ENCODE measurements around the gene SMARCC1.

DNA sequence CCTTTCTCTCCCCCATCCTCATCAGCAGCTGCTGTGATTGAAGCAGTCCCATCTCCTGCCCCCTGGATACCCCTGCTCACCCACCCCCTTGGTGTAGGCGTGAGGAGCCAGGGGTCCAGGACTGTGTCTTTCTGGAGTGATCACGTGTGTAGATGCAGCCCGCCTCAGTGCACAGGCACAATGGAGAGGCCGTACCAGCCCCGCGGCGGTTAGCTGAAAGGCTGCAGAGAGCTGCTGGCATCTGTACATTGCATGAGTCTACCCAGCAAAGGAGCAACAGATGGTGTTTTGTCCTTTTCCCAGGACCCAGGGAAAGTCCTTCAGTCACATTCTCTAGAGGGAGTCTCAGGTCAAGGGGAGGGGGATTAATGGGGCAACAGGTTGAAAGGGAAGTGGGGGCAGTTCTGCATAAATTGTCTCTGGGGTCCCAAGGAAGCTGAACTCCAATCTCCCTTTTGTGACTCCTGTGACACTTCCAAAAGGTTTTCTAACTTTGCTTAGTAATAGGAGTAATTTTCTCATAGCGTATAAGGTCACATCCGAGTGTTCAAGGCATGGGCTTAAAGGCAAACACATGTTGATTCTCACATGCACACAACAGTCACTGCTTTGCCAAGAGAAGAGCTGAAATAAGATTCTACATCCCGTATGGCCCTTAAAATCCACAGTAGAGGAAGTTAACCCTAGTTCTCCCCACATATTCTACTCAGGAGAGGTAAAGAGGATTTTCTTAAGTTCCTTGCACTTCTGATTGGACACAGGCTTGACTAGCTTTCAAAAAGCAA lies 210.1 kb downstream of the SMARCC1 start:
- TF ChIP-seq, protein P1, sequence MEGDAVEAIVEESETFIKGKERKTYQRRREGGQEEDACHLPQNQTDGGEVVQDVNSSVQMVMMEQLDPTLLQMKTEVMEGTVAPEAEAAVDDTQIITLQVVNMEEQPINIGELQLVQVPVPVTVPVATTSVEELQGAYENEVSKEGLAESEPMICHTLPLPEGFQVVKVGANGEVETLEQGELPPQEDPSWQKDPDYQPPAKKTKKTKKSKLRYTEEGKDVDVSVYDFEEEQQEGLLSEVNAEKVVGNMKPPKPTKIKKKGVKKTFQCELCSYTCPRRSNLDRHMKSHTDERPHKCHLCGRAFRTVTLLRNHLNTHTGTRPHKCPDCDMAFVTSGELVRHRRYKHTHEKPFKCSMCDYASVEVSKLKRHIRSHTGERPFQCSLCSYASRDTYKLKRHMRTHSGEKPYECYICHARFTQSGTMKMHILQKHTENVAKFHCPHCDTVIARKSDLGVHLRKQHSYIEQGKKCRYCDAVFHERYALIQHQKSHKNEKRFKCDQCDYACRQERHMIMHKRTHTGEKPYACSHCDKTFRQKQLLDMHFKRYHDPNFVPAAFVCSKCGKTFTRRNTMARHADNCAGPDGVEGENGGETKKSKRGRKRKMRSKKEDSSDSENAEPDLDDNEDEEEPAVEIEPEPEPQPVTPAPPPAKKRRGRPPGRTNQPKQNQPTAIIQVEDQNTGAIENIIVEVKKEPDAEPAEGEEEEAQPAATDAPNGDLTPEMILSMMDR (IDR thresholded peaks at IDR 0.05; ENCODE audit: insufficient read depth, low read length), result no peak
- TF ChIP-seq GABPA (IDR thresholded peaks at IDR 0.05; ENCODE audit: low read depth), result no peak
- TF ChIP-seq, protein P2, sequence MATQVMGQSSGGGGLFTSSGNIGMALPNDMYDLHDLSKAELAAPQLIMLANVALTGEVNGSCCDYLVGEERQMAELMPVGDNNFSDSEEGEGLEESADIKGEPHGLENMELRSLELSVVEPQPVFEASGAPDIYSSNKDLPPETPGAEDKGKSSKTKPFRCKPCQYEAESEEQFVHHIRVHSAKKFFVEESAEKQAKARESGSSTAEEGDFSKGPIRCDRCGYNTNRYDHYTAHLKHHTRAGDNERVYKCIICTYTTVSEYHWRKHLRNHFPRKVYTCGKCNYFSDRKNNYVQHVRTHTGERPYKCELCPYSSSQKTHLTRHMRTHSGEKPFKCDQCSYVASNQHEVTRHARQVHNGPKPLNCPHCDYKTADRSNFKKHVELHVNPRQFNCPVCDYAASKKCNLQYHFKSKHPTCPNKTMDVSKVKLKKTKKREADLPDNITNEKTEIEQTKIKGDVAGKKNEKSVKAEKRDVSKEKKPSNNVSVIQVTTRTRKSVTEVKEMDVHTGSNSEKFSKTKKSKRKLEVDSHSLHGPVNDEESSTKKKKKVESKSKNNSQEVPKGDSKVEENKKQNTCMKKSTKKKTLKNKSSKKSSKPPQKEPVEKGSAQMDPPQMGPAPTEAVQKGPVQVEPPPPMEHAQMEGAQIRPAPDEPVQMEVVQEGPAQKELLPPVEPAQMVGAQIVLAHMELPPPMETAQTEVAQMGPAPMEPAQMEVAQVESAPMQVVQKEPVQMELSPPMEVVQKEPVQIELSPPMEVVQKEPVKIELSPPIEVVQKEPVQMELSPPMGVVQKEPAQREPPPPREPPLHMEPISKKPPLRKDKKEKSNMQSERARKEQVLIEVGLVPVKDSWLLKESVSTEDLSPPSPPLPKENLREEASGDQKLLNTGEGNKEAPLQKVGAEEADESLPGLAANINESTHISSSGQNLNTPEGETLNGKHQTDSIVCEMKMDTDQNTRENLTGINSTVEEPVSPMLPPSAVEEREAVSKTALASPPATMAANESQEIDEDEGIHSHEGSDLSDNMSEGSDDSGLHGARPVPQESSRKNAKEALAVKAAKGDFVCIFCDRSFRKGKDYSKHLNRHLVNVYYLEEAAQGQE (IDR thresholded peaks at IDR 0.05; ENCODE audit: insufficient replicate concordance, low read depth), result no peak
- TF ChIP-seq SPI1 (IDR thresholded peaks at IDR 0.05; ENCODE audit: borderline replicate concordance, low read depth), result no peak
- no peak for TF ChIP-seq POLR2AphosphoS5 (IDR thresholded peaks at IDR 0.05; ENCODE audit: low read depth)

Measured in HL-60 (cell line).